Measurements from ENCODE around the gene MPC1.
"Not testable (repeated sequence)": the region's sequence is repeated elsewhere in the genome, so short reads cannot be mapped to it uniquely, and the experiment has no call there.

Gene MPC1

DNA sequence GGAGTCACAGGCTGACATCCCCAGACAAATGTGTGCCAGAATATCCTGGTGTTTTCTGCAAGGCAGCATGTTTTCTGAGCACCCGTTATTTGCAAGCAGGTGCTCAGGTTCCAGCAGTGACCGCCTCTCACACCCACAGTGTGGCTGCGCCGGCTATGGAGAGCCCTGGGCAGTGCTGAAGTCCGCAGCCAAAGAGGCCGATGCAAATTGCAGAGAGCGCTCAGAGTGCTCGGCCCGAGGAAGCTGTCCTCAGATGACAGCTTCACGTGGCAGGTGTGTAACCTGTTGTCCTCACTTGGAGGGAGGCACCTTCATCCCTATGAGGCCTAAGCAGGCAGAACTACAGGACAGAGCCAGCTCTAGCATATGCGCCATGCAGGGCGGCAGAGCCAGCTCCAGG, 23.5 kb upstream of the MPC1 start:
- DNase-seq (ENCODE audit: low read depth), result no peak

DNA sequence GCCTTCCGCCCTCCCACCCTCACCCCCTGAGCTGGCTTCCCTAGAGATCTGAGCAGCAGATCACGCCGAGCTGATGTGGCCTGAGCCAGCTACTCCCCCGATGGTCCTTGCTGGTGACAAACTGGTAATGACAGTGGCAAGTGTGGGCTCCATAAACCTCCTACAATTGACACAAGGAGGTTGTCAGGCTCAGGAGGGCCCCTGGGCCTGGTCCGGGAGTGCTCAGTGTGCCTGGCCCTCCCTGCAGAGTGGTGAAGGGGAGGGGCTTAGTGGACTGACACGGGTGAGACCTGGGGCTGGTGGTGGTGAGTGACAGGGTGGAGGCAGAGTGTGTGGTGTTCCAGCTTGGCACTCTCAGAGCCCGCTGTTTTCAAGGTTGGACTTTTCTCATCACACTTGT, 22.6 kb upstream of the MPC1 start:
- DNase-seq (ENCODE audit: low read depth), result no peak

DNA sequence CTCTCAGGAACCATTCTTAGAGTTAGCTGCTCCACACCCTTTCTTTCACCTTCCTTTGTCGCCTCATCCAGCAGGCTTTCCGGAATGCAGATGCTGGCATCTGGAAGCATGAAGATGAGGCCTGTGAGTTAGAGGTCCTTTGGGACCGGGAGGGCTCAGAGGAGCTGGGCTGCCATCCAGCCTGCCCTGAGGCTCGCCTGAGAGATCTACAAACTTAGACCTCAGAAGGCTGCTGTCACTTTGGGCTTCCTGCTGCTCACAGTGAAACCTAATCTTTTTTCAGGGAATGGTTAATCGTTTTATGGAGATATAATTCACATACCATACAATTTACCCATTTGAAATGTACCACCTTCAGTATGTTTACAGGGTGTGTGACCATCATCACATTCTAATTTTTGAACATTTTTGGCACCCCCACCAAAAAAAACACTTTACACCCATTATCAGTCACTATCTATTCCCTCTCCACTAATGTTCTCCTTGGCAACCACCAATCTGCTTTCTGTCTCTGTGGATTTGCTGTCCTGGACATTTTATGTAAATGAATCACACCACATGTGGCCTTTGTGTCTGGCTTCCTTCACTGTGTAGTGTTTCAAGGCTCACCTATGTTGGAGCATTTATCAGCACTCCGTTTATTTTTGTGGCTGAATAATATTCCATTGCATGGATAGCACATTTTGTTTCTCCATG, 20.0 kb upstream of the MPC1 start:
- no peak for DNase-seq (ENCODE audit: low read depth)

DNA sequence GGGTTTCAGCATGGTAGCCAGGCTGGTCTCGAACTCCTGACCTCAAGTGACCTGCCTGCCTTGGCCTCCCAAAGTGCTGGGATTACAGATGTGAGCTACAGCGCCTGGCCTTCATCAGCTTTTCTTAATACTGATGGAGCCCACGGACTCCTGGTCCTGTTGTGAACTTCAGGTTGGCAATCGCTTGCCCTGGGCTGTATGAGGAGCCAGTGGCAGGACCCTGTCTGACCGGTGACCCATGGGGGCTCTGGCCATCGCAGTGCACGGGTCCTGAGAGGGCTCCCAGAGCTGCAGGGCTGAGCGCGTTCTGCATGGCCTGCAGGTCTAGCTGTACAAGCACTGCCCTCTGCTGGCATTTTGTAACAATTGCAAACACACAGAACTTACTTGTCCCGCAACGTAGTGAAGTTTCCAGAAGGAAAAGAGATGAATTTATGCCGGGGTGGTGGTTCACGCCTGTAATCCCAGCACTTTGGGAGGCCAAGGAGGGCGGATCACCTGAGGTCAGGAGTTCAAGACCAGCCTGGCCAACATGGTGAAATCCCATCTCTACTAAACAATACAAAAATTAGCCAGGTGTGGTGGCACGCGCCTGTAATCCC, 18.0 kb upstream of the MPC1 start:
- peak; percentile 70 for DNase-seq (ENCODE audit: low read depth)

DNA sequence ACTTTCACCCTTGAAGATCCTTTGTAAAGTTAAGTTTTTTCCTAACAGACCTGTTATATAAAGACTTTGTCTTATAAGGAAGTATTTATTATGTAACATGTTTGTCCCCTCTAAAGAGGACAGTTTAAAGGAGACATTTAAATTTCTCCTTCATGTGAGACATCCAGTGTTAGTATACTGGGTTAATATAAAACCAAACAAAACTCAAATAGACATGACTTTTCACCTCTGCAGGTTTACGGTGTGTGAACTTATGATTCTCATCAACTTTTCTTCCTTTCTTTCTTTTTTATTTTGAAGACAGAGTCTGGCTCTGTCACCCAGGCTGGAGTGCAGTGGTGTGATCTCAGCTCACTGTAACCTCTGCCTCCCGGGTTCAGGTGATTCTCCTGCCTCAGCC, 17.4 kb upstream of the MPC1 start:
- no peak for DNase-seq (ENCODE audit: low read depth)

DNA sequence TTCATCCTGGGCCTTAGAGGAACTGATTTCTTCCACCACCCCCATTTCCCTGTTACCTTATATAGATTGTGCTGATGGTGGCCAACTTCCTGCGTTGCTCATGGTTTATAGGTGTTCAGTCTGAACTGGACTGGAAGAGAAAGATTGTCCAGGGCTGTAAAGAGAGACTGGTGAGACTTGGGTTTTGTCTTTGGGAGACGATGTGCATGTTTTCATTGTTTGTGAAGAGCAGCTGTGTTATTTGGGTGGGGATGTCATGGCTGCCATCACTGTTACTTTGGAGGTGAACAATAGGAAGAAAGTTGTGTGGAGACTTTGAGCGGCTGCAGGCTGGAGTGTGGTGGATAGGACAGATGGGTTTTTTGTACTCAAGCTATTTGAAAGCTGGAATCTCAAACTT, 15.6 kb upstream of the MPC1 start:
- no peak for DNase-seq (ENCODE audit: low read depth)

DNA sequence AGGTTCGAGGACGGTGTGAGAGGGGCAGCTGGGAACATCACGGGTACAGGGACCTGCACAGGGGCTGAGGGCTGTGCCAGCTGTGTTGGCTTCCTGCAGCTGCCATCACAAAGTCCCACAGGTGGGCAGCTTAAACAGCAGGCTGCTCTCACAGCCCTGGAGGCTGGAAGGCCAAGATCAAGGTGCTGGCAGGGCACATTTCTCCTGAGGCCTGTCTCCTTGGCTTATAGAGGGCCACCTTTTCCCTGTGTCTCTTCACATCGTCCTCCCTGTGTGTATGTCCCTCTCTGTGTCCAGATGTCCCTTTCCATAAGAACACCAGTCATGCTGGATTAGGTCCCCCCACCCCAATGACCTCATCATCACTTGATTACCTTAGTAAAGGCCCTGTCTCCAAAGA, 15.1 kb upstream of the MPC1 start:
- DNase-seq (ENCODE audit: low read depth), result no peak

DNA sequence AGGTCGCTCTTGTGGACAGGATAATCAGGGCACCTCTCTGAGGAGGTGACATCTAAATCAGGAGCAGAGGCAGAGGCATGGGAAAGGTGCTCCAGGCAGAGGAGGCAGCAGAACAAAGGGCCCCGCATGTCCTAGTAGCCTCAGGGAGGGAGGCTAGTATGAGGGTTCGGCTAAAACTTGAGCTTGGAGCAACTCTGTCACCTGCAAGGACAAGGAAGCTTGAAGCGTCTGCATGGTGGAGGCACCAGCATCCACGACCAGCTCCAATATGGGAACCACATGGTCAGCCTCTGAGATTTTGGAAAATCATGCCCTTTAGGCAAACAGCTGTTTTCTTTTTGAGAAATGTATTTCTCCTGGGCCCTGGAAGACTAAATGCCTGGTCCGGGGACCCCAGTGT, 13.0 kb upstream of the MPC1 start:
- no peak for DNase-seq (ENCODE audit: low read depth)

DNA sequence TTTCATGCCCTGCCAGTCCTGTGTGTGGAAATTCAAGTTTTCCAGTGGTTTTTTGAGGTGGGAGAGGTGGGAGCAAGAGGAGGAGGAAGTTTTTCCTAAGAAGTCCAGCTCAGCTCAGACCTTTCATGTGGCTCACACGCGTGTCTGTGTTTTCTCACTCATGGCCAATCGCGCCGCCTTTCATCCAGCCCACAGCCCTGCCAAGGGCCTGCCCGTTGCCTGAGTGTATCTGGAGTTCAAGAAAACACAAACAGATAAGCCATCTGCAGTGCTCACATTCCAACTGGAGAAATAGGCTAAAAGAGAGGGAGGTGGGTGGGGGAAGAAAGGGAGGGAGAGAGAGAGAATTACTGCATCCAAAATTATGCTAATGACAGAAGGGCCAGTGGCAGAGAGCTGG, 12.6 kb upstream of the MPC1 start:
- DNase-seq (ENCODE audit: low read depth), result no peak

DNA sequence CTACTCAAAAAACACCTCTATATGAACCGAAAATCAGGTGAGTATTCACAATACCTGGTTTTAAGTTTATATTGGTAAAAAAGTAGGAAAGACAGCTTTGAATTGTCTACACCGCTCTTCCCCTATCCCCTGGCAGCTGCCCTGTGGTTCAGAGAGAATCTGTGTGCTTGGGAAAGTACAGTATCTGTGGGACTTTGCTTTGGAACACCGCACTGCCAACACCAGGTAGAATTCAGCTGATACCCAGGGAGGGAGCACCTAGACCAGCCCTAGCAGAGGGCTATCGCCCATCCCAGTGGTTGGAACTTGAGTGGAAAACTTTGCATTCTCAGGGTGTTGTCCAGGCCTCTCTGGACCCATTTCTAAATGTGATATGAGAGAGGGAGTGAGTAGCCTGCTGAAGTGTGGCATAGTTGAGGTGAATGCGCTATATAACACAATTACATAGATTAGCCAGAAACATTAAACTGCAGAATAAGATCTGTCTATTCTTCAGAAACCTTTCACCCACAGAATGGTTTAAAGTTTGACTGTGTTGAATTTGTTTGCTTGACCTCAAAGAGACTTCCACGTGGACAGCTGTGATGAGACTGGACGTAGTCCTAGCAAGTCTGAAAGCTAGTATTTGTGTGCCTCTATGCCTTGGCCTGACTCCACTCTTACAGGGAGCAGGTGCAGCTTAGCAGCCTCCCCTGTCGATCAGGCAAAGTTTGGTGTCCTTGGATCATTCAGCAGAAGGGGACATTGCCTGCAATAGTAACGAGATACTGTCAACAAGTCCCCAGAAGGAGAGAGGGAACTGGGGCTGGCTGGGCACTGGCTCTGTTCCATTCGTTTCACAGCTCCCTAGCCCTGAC, 11.5 kb upstream of the MPC1 start:
- no peak for DNase-seq (ENCODE audit: low read depth)

DNA sequence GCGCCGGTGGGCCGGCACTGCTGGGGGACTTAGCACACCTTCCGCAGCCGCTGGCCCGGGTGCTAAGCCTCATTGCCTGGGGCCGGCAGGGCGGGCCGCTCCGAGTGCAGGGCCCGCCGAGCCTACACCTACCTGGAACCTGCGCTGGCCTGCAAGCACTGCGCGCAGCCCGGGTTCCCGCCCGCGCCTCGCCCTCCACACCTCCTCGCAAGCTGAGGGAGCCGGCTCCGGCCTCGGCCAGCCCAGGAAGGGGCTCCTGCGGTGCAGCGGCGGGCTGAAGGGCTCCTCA, 10.7 kb upstream of the MPC1 start:
- DNase-seq (ENCODE audit: low read depth), result no peak

DNA sequence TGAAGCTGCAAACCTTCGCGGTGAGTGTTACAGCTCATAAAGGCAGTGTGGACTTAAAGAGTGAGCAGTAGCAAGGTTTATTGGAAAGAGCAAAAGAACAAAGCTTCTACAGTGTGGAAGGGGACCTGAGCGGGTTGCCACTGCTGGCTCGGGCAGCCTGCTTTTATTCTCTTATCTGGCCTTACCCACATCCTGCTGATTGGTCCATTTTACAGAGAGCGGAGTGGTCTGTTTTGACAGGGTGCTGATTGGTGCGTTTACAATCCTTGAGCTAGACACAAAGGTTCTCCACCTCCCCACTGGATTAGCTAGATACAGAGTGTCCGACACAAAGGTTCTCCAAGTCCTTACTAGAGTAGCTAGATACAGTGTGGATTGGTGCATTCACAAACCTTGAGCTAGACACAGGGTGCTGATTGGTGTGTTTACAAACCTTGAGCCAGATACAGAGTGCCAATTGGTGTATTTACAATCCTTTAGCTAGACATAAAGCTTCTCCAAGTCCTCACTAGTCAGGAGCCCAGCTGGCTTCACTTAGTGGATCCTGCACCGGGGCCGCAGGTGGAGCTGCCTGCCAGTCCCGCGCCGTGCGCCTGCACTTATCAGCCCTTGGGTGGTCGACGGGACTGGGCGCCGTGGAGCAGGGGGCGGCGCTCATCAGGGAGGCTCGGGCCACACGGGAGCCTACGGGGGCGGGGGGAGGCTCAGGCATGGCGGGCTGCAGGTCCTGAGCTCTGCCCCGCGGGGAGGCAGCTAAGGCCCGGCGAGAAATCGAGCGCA, 10.2 kb upstream of the MPC1 start:
- DNase-seq (ENCODE audit: low read depth), result not testable (repeated sequence)

DNA sequence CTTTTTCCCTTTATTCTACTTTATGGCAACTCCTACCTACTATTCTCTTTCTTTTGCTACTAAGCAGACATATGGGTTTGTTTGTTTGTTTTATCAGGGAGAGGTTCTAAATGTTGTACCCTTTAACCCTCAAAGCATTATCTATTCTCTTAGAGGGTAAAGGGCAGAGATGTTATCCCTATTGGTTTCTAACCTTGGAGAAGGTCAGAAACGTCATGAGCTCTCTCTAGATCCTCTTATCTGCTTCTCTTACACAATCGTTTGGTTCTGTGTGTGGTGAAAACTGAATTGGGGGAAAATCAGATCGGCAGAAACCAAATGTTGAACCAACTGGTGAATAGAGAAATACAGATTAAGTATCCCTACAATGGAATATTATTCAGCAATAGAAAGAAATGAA, 6.4 kb upstream of the MPC1 start:
- no peak for DNase-seq (ENCODE audit: low read depth)

DNA sequence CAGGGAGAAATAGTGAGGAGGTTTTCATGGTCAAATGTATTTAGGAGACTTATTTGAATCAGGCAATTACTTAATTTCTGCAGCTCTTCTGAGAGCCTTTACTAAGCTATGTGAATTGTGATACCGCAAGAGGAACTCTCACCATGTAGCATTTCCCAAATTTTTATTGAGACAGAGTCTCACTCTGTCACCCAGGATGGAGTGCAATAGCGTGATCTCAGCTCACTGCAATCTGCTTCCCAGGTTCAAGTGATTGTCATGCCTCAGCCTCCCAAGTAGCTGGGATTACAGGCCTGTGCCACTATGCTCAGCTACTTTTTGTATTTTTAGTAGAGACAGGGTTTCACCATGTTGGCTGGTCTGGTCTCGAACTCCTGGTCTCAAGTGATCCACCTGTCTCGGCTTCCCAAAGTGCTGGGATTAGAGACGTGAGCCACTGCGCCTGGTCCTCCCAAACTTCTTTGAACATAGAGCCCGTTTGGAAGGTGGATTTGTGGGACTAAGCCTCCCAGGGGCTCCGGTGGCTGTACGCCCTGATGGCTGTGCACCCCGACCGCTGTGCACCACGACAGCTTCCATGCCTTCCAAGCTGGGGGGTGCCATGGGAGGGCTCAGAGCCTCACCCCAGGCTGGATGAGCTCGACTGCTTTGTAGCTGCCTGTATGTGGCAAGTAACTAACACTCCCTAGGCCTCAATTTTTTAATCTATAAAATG, 5.7 kb upstream of the MPC1 start:
- no peak for DNase-seq (ENCODE audit: low read depth)

DNA sequence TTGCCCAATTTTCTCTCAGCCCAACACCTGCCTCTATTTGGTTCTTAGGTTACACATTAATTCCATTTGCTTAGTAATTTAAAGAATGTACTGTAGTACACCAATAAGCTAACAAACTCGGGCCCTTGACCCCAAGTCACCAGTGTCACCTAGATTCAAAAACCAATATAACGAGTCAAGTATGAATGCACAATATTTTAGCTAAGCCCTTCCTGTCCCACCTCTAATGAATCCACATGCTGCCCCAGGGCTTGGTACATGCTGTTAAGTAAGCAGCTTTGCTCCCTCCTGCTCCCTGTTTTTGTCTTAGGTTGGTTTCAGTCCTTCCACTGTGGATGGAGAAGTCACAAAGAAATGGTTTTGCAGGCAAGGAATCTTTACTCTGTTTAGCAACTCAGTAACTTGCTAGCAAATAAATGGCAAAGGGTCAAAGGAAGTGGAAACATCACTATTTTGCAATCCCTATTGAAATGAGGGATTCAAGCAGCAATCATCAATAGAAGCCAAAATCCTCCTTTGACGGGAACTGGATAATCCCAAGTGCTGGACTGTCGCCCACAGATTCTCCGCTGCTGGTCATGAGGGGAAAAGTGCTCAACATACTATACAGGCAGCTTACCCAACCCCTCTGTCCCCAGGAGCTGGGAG, 5.0 kb upstream of the MPC1 start:
- DNase-seq (ENCODE audit: low read depth), result no peak

DNA sequence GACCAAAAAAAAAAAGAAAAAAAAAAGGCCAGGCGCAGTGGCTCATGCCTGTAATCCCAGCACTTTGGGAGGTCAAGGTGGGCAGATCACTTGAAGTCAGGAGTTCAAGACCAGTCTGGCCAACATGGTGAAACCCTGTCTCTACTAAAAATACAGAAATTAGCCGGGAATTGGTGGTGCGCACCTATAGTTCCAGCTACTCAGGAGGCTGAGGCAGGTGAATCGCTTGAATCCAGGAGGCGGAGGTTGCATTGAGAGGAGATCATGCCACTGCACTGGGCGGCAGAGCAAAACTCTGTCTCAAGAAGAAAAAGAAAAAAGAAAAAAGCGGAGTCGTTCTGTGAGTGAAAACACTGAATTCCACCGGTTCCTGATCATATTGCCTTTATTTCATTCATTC, 4.4 kb upstream of the MPC1 start:
- not testable (repeated sequence) for DNase-seq (ENCODE audit: low read depth)

DNA sequence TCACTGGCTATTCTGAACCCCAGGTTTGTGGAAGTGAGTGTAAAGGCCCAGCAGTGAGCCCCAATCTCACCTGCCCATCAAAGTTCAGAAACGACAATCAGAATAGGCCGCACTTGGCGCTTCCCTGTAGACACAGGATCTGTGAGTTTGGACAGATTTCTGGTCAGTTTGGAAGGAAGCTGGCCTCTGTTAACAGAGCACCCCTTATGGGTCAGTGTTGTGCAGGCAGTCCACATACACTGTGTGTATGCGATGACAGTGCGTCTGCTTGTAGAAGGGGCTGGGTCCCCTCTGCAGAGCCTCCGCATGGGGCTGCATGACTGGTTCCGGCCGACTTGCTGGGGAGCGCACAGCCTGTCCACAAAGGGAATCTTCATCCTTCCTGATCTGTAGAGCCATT, 3.4 kb upstream of the MPC1 start:
- no peak for DNase-seq (ENCODE audit: low read depth)

DNA sequence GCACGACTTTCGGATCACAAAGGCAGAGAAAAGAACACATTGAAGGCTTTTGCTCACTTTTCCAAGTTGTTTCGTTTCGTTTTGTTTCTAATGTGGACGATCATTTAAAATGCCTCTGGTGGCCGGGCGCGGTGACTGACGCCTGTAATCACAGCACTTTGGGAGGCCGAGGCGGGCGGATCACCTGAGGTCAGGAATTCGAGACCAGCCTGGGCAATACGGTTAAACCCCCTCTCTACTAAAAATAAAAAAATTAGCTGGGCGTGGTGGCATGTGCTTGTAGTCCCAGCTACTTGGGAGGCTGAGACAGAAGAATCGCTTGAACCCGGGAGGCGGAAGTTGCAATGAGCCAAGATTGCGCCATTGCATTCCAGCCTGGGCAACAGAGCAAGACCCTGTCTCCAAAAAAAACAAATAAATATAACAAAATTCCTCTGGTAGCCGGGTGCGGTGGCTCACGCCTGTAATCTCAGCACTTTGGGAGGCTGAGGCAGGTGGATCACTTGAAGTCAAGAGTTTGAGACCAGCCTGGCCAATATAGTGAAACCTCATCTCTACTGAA, 1.1 kb upstream of the MPC1 start:
- not testable (repeated sequence) for DNase-seq (ENCODE audit: low read depth)

DNA sequence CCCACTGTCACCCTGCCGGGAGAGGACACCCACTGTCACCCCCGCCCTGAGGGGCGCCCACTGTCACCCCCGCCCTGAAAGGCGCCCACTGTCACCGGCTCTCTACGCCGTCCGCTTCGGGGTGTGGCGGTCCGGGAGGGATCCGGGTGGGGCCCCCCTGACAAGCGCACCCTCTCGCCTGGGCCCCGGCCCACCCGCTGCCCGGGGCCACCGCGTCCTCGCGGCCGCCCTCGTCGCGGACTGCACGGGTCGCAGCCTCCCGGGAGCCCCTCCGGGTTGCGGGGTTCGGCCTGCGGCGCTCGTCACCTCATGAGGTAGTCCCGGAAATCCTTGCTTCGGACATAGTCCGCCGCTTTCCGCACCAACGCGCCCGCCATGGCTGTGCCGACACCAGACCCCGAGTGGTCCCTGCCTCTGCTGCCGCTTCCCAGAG, 224 bp downstream of the MPC1 start:
- DNase-seq (ENCODE audit: low read depth), result no peak

DNA sequence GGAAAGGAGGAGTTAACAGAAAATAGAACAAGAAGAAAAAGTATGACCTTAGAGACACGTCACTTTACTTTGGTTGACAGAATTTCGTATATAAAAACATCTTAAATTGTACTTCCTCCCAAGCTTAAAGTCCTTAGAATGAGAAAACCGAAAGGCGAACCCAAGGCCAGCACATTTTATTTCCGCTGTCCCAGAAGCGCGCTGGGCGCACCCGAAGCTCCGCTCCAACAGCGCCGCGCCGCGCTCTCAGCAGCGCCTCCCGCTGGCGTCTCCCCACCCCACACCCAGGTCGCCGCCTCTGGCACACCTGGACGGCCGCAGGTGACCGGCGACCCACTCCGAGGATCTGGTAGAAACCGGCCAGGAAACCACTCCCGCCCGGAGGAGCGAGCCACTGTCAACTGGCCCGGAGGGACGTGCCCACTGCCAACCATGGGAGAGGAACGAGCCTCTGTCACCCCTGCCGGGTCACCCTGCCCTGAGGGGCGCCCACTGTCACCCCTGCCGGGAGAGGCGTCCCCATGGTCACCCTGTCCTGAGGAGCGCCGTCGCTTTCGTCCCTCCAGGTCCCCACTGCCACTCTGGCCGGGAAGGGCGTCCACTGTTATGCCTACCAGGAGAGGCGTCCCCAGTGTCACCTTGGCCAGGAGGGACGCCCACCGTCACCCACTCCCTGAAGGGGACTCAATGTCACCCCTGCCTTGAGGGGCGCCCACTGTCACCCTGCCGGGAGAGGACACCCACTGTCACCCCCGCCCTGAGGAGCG, 824 bp downstream of the MPC1 start:
- DNase-seq (ENCODE audit: low read depth), result peak; percentile 43

DNA sequence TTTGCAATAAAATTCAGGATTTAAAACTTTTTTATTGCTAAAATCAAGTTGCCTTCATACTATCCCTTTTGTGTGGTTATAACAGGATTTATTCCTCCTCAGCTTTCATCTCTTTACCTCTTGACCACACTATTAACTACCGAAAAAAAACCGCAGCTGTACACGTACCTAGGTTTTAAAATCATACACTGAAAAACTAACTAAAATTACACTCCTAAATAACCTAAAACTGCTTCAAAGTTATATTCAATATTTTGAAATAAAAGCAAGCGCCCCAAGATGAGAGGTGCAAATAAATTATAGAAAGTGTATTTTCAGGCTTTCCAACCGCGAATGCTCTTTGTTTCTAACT, 1.4 kb downstream of the MPC1 start:
- no peak for DNase-seq (ENCODE audit: low read depth)

Data from ELR (cell line).